HG02852 (cell line): Measurements from ENCODE around the gene E2F1.
"Not testable (repeated sequence)": the region's sequence is repeated elsewhere in the genome, so short reads cannot be mapped to it uniquely, and the experiment has no call there.

Source experiments
- ATAC-seq: cut with Tn5 transposase; IDR thresholded peaks from one replicate; pipeline ENCODE4 v1.9.1; 2021; ENCODE audit warnings: mild to moderate bottlenecking, moderate library complexity; ENCODE audit not compliant: unreplicated experiment

E2F1 gene

GRCh38 chr20:33659341-33660034, 26.7 kb downstream of the E2F1 start:
- ATAC-seq = no peak

DNA sequence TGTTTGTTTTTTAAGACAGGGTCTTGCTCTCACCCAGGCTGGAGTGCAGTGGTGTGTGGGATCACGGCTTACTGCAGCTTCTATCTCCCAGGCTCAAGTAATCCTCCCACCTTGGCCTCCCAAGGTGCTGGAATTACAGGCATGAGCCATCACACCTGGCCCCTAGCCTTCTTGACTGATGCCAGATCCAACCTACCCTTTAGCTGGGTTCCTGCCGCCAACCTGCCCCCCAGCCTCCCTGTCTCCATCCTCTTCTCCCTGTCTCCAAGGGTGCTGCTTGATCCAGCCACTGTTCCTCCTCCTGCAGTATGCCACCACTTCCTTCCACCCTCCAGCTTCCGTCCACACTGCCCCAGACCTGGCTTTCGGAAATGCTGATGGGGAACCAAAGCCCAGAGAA, 27.3 kb downstream of the E2F1 start:
- no peak for ATAC-seq

DNA sequence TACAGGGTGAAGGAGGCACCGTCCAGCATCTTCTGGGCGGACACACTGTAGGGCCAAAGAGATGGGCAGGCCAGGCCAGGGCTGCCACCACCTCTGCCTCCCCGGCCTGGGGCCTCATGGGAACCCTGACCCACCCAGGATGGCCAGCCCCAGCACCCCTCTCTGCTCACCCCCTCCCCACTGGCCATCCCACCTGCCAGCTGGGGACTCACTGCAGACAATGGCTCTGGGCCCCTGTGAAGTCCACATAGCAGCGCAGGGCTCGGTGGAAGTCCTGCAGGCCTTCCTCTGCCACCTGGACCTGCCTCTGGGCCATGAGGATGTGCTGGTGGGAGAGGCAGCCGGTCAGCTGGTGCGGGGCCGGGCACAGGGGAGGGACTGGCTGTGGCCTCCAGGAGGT, 27.7 kb downstream of the E2F1 start:
- ATAC-seq = no peak

DNA sequence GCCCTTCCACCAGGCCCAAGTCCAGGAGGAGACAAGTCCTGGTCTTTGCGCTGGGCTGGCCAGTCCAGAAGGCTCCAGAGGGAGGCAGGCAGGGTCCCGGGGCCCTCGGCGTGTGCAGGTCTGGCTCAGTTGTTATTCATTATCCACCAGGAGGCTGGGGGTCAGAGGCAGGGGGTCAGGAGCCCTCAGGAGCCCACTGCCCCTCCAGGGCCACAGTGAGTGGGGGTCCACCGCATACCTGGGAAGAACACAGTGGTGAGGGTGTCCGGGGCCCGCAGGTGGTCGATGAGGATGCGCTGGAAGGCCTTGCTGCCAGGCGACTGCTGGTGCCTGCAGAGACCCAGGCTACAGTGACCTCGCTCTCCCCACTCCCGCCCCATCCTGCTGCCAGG, 28.5 kb downstream of the E2F1 start:
- no peak for ATAC-seq

- no peak for ATAC-seq
Measured at GRCh38 chr20:33656783-33657703, 29.1 kb downstream of the E2F1 start.

DNA sequence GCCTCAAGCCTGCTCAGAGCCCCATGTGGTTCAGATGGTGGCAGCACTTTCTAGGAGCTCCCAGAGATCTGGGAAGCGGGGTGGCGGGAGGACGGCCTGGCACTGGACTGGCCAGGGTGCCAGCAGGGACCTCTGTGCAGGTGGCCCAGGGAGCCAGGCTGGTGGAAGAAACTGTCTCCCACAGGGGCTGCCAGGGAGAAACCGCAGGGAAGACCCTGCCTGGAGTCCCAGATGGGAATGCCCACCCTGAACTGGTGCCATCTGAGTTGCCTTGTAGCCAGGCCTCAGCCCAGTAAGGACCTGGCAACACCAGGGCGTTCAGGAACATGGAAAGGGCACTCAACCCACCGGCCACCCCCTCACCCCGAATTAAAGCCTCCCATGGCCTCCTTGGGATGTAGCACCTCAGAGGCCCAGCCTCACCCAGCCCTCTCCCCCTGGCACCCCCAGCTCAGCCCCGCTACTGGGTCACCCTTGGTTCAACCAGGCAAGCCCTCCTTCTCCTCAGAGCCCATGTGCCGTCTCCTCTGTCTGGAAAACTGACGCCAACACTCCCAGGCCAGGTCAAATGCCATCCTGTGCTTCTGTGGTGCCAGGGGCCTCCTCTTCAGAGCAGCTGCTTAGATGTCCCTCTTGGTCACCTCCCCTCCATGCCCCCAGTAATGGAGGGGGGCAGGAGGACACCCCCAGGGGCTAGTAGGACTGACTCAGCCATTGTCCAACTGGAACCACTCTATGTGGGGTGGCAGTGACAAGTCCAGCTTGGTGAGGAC, 30.0 kb downstream of the E2F1 start:
- ATAC-seq = no peak

- ATAC-seq = no peak
Measured at GRCh38 chr20:33655164-33655563, 31.0 kb downstream of the E2F1 start.

DNA sequence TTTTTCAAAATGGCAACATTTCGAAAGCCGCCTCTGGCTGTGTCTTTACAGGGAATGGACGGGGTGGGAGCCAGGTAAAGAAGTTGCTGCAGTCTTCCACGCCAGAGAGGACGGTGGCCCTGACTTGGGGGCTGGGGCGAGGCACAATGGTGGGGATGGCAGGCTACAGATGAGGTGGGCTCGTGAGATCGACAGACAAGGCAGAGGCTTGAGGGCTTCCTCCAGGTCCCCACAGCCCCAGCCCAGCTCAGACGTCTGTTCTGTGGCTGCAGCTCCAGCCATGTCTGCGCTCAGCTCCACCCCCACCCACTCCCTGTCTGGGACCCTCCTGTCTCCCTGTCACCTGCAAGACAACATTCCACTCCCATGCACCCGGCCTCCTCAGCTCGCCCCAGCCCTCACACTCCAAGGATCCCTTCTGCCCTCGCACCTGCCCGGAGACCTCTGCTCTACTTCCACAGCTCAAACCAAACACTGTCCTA, 31.5 kb downstream of the E2F1 start:
- ATAC-seq = no peak

GRCh38 chr20:33653900-33654596, 32.1 kb downstream of the E2F1 start:
- no peak for ATAC-seq

GRCh38 chr20:33653218-33653899, 32.8 kb downstream of the E2F1 start:
- no peak for ATAC-seq

GRCh38 chr20:33651562-33652048, 34.6 kb downstream of the E2F1 start:
- ATAC-seq = no peak

- ATAC-seq = no peak
Measured at GRCh38 chr20:33650753-33651561, 35.2 kb downstream of the E2F1 start.

DNA sequence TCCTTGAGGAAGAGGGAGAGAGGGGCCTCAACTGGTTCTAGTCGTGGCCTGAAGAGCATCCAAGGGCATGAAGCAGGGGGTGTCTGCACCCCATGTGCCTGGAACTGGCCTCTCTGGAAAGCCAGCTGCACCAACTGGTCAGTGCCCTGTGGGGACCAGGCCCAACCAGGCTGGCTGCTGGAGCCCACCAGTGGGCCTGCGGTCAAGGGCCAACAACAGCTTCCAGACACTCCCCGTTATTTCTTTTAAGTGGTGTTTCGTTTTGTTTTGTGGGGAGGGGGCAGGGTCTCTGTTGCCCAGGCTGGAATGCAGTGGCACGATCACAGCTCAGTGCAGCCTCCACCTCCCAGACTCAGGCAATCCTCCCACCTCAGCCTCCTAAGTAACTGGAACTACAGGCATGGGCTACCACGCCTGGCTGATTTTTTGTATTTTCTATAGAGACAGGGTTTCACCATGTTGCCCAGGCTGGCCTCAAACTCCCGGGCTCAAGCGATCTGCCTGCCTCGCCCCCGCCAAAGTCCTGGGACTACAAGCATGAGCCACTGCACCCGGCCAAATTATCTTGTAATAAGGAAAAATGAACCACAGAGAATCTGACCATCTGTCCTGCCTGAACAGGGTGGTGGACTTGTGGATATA, 36.0 kb downstream of the E2F1 start:
- no peak for ATAC-seq

DNA sequence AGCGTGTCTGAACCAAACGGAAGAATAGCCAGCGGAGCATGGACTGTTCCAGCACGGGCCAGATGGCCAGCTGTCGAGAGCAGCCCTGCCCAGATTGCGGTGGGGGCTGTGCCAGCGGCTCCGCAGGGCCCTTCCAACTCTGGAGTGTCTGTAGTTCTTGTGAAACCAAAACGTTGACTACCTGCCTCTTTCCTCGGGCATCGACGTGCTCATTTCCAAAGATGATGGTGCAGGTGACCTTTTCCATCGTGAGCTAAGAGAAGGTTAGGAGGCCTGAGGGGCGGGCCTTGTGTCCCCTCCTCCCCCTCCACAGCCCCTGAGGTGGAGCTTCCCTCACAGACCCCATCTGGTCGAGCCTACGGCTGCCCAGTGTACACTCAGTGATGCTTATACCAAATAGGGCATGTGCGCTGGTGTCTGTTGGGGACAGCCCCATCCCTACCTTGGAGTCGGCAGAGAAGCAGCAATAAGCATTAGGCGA, 36.9 kb downstream of the E2F1 start:
- no peak for ATAC-seq

- no peak for ATAC-seq
Measured at GRCh38 chr20:33648396-33649004, 37.7 kb downstream of the E2F1 start.

DNA sequence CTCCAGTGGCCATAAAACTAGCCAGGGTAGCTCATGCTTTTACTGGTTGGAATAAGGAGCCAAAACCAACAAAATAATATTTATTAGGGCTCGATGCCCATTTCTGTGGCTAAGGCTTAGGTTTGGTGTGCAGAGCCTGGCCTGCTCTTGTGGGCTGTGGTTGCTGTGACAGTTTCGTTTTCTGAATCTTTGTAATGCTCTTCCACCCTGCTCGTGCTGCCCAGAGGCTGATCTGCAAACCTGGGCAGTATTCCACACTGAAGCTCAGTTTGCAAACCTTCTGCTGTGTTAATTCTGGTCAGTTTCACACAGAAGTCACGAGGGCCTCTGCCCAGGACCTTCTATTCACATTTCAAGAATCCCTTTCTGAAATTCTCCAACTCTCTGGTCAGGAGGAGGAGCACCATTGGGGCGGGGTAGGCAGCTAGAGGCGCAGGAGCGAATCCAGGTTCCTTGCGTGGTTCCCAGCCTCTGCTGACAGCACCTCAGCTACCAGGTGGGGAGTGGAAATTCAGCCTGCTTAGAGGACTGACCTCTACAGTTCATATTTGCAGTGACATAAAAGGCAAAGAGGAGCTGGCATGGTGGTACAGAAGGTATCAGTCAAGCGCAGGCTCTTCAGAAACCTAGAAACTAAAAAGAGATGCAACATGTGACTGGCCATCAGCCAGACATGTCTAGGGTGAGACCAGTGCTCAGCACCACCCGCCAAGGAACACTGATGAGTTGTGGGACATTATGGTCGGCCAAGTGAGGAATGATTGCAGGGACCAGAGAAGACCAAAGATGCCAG, 38.4 kb downstream of the E2F1 start:
- no peak for ATAC-seq

DNA sequence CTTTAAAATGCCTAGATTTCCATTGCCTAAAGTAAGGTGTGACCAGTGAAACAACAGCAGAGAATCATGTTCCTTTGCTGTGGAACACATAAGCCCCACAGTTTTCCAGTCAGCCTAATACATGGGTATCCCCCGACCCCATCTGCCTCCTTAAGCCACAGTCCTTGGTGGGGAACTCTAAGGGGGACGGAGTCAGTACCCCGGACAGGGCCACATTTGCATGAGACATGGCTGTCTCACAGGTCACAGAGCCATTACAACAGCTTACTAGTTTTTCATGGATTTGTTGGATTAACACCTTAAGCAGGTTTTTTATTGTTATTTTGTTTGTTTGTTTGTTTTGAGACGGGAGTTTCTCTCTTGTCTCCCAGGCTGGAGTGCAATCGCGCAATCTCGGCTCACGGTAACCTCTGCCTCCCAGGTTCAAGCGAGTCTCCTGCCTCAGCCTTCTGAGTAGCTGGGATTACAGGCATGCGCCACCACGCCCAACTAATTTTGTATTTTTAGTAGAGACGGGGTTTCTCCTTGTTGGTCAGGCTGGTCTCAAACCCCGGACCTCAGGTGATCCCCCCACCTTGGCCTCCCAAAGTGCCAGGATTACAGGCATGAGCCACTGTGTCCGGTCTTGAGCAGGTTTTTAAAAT, 39.1 kb downstream of the E2F1 start:
- ATAC-seq = not testable (repeated sequence)
